NCI-H146 treated with DMSO at 0.1 percent for 48 hours (cell line): Measurements from ENCODE around the gene AMER1.

ENCODE experiments used
- DNase-seq: peaks from one replicate; lab custom pipeline; 2025; ENCODE audit not compliant: unreplicated experiment; lab: John Stamatoyannopoulos, UW

Gene AMER1

GRCh38 chrX:64186974-64187761 lies 18.3 kb downstream of the AMER1 start:
- no peak for DNase-seq

- DNase-seq, result no peak
Observed at GRCh38 chrX:64184396-64184795, 21.1 kb downstream of the AMER1 start.

GRCh38 chrX:64182208-64182607 lies 23.3 kb downstream of the AMER1 start:
- no peak for DNase-seq

- DNase-seq, result no peak
Observed at GRCh38 chrX:64176876-64177275, 28.6 kb downstream of the AMER1 start.

- DNase-seq, result no peak
Observed at GRCh38 chrX:64169988-64170387, 35.5 kb downstream of the AMER1 start.

- no peak for DNase-seq
Observed at GRCh38 chrX:64152857-64153256, 52.7 kb downstream of the AMER1 start.

GRCh38 chrX:64151911-64152310 lies 53.6 kb downstream of the AMER1 start:
- no peak for DNase-seq

- DNase-seq, result no peak
Observed at GRCh38 chrX:64150775-64151174, 54.7 kb downstream of the AMER1 start.
